PC-9 (cell line): ENCODE measurements around the gene NLGN1.

Source experiments
- EZH2 ChIP-seq: fragments of 200-600 bp; sonication (generic); IDR thresholded peaks from 2 replicates; pipeline ENCODE4 v1.8.0; 2017; ENCODE audit warnings: antibody characterized with exemption, low read depth
- TF ChIP-seq, protein P1 (sequence below): fragments of 200-600 bp; sonication (generic); conservative IDR thresholded peaks from 2 replicates; pipeline ENCODE4 v1.6.1; 2017; ENCODE audit warnings: mixed run types, antibody characterized with exemption, mild to moderate bottlenecking, moderate library complexity

DNA sequence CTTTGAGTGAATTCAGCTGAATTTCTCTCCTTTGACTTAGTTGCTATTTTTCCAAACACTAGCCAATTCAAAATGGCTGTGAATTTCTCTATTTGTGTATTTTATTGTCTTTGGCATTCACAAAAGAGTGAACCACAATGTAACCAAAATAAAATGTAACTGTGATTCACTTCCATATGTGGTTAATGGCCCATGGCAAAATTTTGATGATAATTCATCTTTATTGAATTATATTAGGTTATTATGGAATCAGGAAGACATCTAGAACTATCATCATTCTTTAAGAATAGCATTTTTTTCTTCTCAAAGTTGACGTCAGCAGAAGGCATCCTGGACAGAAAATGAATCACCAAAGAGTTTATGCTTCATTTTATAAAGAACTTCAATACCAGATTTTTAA lies 756.3 kb downstream of the NLGN1 start:
- no peak for TF ChIP-seq EZH2
- TF ChIP-seq, protein P1, sequence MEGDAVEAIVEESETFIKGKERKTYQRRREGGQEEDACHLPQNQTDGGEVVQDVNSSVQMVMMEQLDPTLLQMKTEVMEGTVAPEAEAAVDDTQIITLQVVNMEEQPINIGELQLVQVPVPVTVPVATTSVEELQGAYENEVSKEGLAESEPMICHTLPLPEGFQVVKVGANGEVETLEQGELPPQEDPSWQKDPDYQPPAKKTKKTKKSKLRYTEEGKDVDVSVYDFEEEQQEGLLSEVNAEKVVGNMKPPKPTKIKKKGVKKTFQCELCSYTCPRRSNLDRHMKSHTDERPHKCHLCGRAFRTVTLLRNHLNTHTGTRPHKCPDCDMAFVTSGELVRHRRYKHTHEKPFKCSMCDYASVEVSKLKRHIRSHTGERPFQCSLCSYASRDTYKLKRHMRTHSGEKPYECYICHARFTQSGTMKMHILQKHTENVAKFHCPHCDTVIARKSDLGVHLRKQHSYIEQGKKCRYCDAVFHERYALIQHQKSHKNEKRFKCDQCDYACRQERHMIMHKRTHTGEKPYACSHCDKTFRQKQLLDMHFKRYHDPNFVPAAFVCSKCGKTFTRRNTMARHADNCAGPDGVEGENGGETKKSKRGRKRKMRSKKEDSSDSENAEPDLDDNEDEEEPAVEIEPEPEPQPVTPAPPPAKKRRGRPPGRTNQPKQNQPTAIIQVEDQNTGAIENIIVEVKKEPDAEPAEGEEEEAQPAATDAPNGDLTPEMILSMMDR: no peak
